NCI-H345 (cell line): ENCODE results near the gene ZNF717.
"Not testable (repeated sequence)": the region's sequence is repeated elsewhere in the genome, so short reads cannot be mapped to it uniquely, and the experiment has no call there.

Experiments
- DNase-seq: peaks from one replicate; lab custom pipeline; 2025; lab: John Stamatoyannopoulos, UW

ZNF717 gene

GRCh38 chr3:75785081-75785755 lies at the start of gene ZNF717:
Gene ZNF717, minus strand, starts transcription at chr3:75785549. Its CDS starts 2,187 bp downstream, at chr3:75783362.
- peak; percentile 80 for DNase-seq

- not testable (repeated sequence) for DNase-seq
Observed at GRCh38 chr3:75831076-75831475, 45.7 kb upstream of the ZNF717 start.

DNA sequence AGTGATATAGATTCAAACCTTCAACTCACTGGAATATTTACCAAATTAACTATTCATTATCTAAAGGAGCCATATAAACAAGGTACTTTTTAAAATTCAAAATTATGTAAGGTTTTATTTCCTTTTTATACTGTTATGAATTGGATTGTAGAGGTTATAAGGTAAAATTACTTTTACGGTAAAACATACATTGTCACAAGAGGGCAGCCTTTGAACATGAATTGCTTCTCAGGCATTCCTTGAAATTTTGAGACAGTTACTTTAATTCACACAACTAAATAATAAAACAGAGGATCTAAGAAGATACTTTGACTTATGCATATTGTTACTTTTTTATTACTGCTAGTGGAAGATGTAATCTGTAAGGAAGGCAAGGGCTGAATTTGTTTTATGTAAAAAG lies 32.7 kb upstream of the ZNF717 start:
- not testable (repeated sequence) for DNase-seq

DNA sequence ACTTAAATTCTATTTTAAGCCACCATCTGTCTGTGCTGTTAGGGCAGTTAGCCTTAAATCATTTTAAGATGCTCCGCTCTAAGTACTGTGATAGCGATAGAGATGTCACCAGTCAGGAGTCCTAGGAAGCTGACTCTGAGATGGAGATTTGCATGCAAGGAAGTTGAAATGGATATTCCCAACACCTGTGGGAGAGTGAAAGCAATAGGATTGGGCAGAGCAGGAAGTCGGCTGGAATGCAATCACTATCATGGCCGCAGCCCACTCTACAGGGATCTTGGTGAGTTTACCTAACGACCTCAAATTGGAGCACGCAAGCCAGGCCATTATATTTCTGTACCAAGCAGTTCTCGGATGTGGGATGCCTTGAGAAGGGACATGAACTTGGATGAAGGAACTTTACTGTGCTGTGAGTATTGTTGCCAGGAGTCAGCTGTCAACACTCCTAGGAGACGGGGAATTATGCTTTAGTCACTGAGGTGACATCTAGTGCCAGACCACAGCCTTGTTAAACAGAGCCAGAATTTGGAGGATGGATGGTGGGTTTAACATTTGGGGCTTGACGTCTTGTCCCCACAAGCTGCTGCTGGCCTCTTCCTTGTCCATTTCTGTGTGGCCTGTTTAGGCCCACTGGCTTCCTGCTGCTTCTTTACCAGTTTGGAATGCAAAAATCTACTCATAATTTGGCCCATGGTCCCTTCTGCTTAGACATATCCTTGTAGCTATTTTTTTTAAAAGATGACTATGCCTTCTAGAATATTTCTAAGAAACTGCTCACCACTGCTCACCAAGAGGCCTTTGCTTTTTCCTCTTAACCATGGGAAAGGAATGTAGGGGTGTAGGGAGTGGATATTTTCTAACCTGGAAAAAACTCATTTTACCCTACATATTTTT lies 31.2 kb upstream of the ZNF717 start:
- DNase-seq: not testable (repeated sequence)

GRCh38 chr3:75814797-75815196 lies 29.4 kb upstream of the ZNF717 start:
- DNase-seq: no peak

- DNase-seq: no peak
Observed at GRCh38 chr3:75782506-75782905, 2.8 kb downstream of the ZNF717 start.

DNA sequence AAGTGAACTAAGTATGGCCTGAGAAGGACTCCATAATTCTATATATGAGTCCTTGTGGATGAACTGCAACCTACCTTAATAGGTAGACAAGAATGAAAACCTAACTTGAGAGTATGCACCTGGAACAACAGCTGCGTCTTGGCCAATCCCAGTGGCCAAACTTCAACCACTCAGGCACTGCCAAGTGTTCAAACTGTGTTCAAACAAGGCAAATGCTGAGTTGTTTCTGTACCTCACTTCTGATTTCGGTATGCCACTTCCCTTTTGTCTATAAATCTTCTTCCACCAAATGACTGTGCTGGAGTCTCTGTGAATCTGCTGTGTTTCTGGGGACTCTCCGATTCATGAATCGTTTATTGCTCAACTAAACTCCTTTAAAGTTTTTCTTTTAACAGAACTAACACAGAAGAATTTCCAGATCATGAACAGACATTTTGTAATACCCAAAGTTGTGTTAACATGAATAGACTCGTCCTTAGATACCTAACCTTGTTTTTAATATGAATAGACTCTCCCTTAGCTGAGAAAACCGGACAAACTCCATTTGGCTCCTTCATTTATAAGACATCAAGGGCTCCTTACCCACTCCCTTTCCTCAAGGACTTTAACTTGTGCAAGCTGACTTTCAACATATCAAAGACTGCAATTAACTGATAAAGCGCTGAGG lies 4.1 kb downstream of the ZNF717 start:
- DNase-seq: no peak

- not testable (repeated sequence) for DNase-seq
Observed at GRCh38 chr3:75777742-75778141, 7.6 kb downstream of the ZNF717 start.

DNA sequence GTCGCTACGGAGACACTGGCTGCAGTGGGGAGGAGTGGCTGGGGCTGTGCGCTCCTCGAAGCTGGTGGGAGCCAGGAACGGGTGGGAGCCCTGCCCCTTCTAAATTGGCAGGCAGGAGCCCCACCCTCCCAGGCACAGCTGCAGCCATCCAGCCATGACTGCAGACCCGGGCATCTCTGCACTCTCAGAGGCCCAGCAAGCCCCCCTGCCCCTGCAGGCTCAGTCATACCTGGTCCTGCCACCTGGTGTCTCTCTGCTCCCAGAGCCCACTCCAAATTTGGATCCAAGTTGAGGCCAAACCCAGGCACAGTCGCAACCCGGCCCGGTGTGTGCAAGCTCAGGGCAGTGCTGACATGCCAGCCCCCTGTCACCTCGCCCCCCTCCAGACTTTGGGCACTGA lies 13.7 kb downstream of the ZNF717 start:
- not testable (repeated sequence) for DNase-seq

- DNase-seq: no peak
Observed at GRCh38 chr3:75768303-75769017, 16.9 kb downstream of the ZNF717 start.

- DNase-seq: no peak
Observed at GRCh38 chr3:75737831-75738493, 47.4 kb downstream of the ZNF717 start.

GRCh38 chr3:75727985-75728384 lies 57.4 kb downstream of the ZNF717 start:
- DNase-seq: no peak

GRCh38 chr3:75692061-75692460 lies 93.3 kb downstream of the ZNF717 start:
- no peak for DNase-seq

- DNase-seq: no peak
Observed at GRCh38 chr3:75687323-75687722, 98.0 kb downstream of the ZNF717 start.
